Dendritic cell treated with granulocyte-macrophage colony-stimulating factor and Interleukin-4, amounts not matched to agents 40 ng/mL and 50 ng/mL, for 4 days (primary cell): ENCODE measurements around the gene F11R.
"Not testable (repeated sequence)": the region's sequence is repeated elsewhere in the genome, so short reads cannot be mapped to it uniquely, and the experiment has no call there.

Experiments
- H3K27ac Mint-ChIP-seq: one replicate; pipeline ENCODE4 v1.8.0; 2022; ENCODE audit warnings: mild to moderate bottlenecking, mixed read lengths
- H3K27me3 Mint-ChIP-seq: one replicate; pipeline ENCODE4 v1.8.0; 2022; ENCODE audit warnings: mild to moderate bottlenecking, mixed read lengths
- H3K36me3 Mint-ChIP-seq: one replicate; pipeline ENCODE4 v1.8.0; 2022; ENCODE audit warnings: low read depth, mixed read lengths
- H3K4me1 Mint-ChIP-seq: one replicate; pipeline ENCODE4 v1.8.0; 2022; ENCODE audit warnings: low read depth, mixed read lengths
- H3K4me3 Mint-ChIP-seq: one replicate; pipeline ENCODE4 v1.8.0; 2022; ENCODE audit warnings: mild to moderate bottlenecking, moderate library complexity, mixed read lengths
- H3K9me3 Mint-ChIP-seq: one replicate; pipeline ENCODE4 v1.8.0; 2022; ENCODE audit warnings: mixed read lengths
- intact Hi-C: fragments of 100-400 bp; cut with micrococcal nuclease; formaldehyde crosslinking; loops from one replicate; pipeline ENCODE4 v1.15.0; 2022

The F11R gene

GRCh38 chr1:161032409-161032808 is 11.5 kb upstream of the F11R start:
- Mint-ChIP-seq H3K36me3 (no peaks in the 10 kb centered on the region), H3K9me3 (no peaks in the 10 kb centered on the region), H3K27me3 (no peaks in the 10 kb centered on the region), H3K4me3 (no peak overlapping the region), H3K4me1 (peaks cover 15% of the 10 kb centered on the region), H3K27ac (no peak overlapping the region)
- intact Hi-C loops, result no loop called here

GRCh38 chr1:161031874-161032273 is 10.9 kb upstream of the F11R start:
- Mint-ChIP-seq H3K36me3 (no peaks in the 10 kb centered on the region), H3K27me3 (no peaks in the 10 kb centered on the region)
- intact Hi-C loops, result no loop called here

GRCh38 chr1:161029466-161029865 is 8.5 kb upstream of the F11R start:
- H3K27me3 Mint-ChIP-seq, H3K27ac Mint-ChIP-seq, intact Hi-C loops, H3K4me3 Mint-ChIP-seq, H3K9me3 Mint-ChIP-seq, H3K36me3 Mint-ChIP-seq: not testable (repeated sequence)
- H3K4me1 Mint-ChIP-seq, result peaks cover 15% of the 10 kb centered on the region

More at GRCh38 chr1:161031874-161032273, 10.9 kb upstream of the F11R start:
- Mint-ChIP-seq H3K27ac (peak overlapping the region; percentile 19), H3K4me3 (no peak overlapping the region), H3K9me3 (no peaks in the 10 kb centered on the region), H3K4me1 (peaks cover 15% of the 10 kb centered on the region)

- H3K36me3 Mint-ChIP-seq, H3K9me3 Mint-ChIP-seq, H3K27me3 Mint-ChIP-seq, intact Hi-C loops, H3K4me3 Mint-ChIP-seq, H3K4me1 Mint-ChIP-seq, H3K27ac Mint-ChIP-seq: not testable (repeated sequence)
Observed at GRCh38 chr1:161026954-161027353, 6.0 kb upstream of the F11R start.

- H3K27ac Mint-ChIP-seq, intact Hi-C loops: not testable (repeated sequence)
Observed at GRCh38 chr1:161022432-161022831, 1.5 kb upstream of the F11R start.

GRCh38 chr1:161021970-161022353 is 1.0 kb upstream of the F11R start:
- H3K9me3 Mint-ChIP-seq, result no peaks in the 10 kb centered on the region
- peak overlapping the region; percentile 88 for H3K4me3 Mint-ChIP-seq
- H3K27ac Mint-ChIP-seq, result peak overlapping the region; percentile 86
- intact Hi-C loops, result loop anchor here (1.0 kb wide), 1 partner anchor 23 kb away; the partner anchor contains the start of gene USF1
- peaks cover 45% of the 10 kb centered on the region for H3K4me1 Mint-ChIP-seq
- H3K36me3 Mint-ChIP-seq, result peaks cover 12% of the 10 kb centered on the region
- no peaks in the 10 kb centered on the region for H3K27me3 Mint-ChIP-seq

More at GRCh38 chr1:161022432-161022831, 1.5 kb upstream of the F11R start:
- H3K4me3 Mint-ChIP-seq, H3K27me3 Mint-ChIP-seq, H3K9me3 Mint-ChIP-seq: not testable (repeated sequence)
- H3K4me1 Mint-ChIP-seq, result peaks cover 42% of the 10 kb centered on the region
- peaks cover 12% of the 10 kb centered on the region for H3K36me3 Mint-ChIP-seq

GRCh38 chr1:161021165-161021969 is 415 bp upstream of the F11R start:
- intact Hi-C loops, result loop anchor here (1.0 kb wide), 1 partner anchor 24 kb away; the partner anchor contains the start of gene USF1
- peaks cover 50% of the 10 kb centered on the region for H3K4me1 Mint-ChIP-seq

GRCh38 chr1:161019751-161020495 is 1.0 kb downstream of the F11R start:
- intact Hi-C loops, result no loop called here
- peaks cover 12% of the 10 kb centered on the region for H3K36me3 Mint-ChIP-seq
- peak overlapping the region; percentile 88 for H3K4me3 Mint-ChIP-seq
- H3K27ac Mint-ChIP-seq, result peak overlapping the region; percentile 86
- peaks cover 51% of the 10 kb centered on the region for H3K4me1 Mint-ChIP-seq
- H3K27me3 Mint-ChIP-seq, result no peaks in the 10 kb centered on the region
- H3K9me3 Mint-ChIP-seq, result no peaks in the 10 kb centered on the region

More at GRCh38 chr1:161021165-161021969, 415 bp upstream of the F11R start:
- no peaks in the 10 kb centered on the region for H3K27me3 Mint-ChIP-seq
- peak overlapping the region; percentile 86 for H3K27ac Mint-ChIP-seq
- H3K9me3 Mint-ChIP-seq, result no peaks in the 10 kb centered on the region
- peak overlapping the region; percentile 88 for H3K4me3 Mint-ChIP-seq
- H3K36me3 Mint-ChIP-seq, result peaks cover 12% of the 10 kb centered on the region

- peaks cover 12% of the 10 kb centered on the region for H3K36me3 Mint-ChIP-seq
- H3K9me3 Mint-ChIP-seq, H3K27me3 Mint-ChIP-seq, intact Hi-C loops: not testable (repeated sequence)
- H3K27ac Mint-ChIP-seq, result peak overlapping the region; percentile 82
- peaks cover 52% of the 10 kb centered on the region for H3K4me1 Mint-ChIP-seq
- H3K4me3 Mint-ChIP-seq, result peak overlapping the region; percentile 19
Observed at GRCh38 chr1:161019111-161019660, 1.8 kb downstream of the F11R start.

GRCh38 chr1:161018631-161018930 is 2.4 kb downstream of the F11R start:
- Mint-ChIP-seq H3K4me1 (peaks cover 58% of the 10 kb centered on the region), H3K27me3 (no peaks in the 10 kb centered on the region), H3K27ac (peak overlapping the region; percentile 82), H3K9me3 (no peaks in the 10 kb centered on the region), H3K4me3 (no peak overlapping the region), H3K36me3 (peaks cover 12% of the 10 kb centered on the region)
- intact Hi-C loops, result no loop called here

GRCh38 chr1:161017756-161018630 is 3.0 kb downstream of the F11R start:
- Mint-ChIP-seq H3K4me3 (no peak overlapping the region), H3K27ac (peak overlapping the region; percentile 82), H3K4me1 (peaks cover 64% of the 10 kb centered on the region), H3K27me3 (no peaks in the 10 kb centered on the region), H3K9me3 (no peaks in the 10 kb centered on the region), H3K36me3 (peaks cover 12% of the 10 kb centered on the region)
- intact Hi-C loops, result no loop called here

- H3K36me3 Mint-ChIP-seq, result peaks cover 12% of the 10 kb centered on the region
- H3K27me3 Mint-ChIP-seq, intact Hi-C loops, H3K9me3 Mint-ChIP-seq, H3K4me3 Mint-ChIP-seq: not testable (repeated sequence)
- peaks cover 65% of the 10 kb centered on the region for H3K4me1 Mint-ChIP-seq
- H3K27ac Mint-ChIP-seq, result peak overlapping the region; percentile 82
Observed at GRCh38 chr1:161017181-161017580, 3.8 kb downstream of the F11R start.

GRCh38 chr1:161016683-161017082 is 4.3 kb downstream of the F11R start:
- Mint-ChIP-seq H3K27ac (peak overlapping the region; percentile 68), H3K36me3 (peaks cover 12% of the 10 kb centered on the region), H3K4me1 (peaks cover 68% of the 10 kb centered on the region)
- H3K4me3 Mint-ChIP-seq, H3K27me3 Mint-ChIP-seq, intact Hi-C loops, H3K9me3 Mint-ChIP-seq: not testable (repeated sequence)
